GM19395 (cell line): ENCODE results near the gene BANP.
"Not testable (repeated sequence)": the region's sequence is repeated elsewhere in the genome, so short reads cannot be mapped to it uniquely, and the experiment has no call there.

Experiments used
- ATAC-seq: cut with Tn5 transposase; IDR thresholded peaks from one replicate; pipeline ENCODE4 v1.9.1; 2021; ENCODE audit warnings: mild to moderate bottlenecking, moderate library complexity; ENCODE audit not compliant: unreplicated experiment

BANP gene

DNA sequence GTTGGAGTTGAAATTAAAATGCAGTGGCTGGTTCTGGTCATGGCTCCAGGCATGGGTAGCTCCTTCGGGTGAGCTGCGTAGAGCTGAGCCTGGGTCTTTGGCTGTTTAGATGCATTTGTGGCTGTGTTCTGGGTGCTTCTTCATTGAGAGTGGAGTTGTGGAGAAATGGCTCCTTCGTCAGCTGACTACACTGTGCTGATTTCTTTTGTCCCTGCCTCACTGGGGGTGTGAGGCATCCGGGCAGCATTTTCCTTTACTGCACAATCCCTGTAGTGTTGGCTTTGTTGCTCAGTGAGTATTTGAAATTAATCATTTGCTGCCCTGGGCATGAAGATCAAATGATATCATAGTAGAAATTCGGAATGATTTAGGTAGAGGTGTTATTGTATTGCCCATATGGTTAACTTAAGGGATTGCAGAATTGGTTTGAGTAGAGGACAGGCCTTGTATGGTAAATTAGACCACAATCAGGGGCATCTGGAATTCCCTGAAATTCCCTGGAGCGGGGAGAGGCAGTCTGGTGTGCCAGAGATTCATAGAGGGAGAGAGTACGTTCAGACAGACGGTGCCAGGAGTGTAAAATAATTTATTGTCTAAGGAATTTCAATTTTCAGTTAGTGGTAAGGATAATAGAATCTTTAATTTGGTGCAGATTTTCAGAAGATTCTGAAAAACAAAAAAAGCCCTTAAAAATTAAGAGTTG is 92.1 kb downstream of the BANP start:
- ATAC-seq: not testable (repeated sequence)

DNA sequence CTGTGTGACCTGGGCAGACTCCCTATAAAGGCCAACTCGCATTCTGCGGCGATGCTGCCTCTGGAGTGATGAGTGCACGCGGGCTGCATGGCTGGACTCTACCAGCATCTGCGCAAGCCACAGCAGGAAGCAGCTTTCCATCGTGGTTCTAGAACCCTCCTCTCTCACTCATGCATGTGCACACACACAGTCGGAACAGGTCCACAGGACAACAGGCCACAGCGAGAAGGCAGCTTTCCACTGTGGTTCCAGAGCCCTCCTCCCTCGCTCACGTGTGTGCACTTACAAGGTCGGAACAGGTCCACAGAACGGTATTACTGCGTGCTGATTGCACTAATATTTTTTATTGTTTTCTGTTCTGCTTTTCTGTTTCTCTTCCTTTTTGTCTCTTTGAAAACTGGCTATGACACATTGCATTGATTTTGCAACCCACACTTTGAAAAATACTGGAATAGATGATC is 92.9 kb downstream of the BANP start:
- ATAC-seq: peak; percentile 73

DNA sequence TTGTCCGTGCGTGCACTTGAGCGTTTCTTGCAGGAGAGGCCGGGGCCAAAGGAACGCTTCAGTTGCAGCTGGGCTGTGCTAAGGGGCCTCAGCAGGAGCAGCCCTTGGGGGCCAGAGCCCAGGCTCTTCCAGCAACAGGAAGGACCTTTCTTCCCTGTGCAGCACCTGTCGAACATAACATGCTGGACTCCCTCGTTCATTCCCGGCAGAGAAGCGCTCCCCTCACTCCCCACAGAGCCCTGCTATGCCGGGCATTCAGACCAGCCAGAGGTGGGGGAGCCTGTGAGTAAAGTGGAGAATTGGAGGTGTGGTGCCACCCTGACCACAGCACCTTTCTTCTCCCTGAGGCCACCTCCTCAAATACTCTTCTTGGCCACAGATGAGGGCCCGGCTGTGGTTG is 94.1 kb downstream of the BANP start:
- ATAC-seq: not testable (repeated sequence)

DNA sequence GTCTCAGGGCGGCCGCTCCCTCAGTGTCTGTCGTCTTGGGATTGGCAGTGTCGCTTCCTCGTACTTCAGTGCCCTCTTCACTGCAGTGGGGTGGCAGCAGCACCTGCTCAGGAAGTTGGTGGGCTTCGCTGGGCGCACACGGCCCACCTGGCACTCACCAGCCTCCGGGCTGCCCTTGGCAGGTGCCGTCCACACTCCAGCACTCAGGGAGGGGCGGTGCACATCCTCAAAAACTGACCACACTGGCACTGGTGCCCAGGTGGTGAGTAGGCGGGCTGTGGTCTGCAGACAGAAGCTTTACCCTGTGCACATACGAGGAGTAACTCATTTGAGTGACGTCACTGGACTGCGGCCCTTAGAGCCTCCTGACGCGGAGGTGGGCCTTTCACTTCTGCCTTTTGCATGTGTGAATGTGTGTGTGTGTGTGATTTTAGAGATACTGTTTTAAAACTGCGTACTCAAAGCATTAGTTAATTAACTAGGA is 94.6 kb downstream of the BANP start:
- peak; percentile 75 for ATAC-seq

DNA sequence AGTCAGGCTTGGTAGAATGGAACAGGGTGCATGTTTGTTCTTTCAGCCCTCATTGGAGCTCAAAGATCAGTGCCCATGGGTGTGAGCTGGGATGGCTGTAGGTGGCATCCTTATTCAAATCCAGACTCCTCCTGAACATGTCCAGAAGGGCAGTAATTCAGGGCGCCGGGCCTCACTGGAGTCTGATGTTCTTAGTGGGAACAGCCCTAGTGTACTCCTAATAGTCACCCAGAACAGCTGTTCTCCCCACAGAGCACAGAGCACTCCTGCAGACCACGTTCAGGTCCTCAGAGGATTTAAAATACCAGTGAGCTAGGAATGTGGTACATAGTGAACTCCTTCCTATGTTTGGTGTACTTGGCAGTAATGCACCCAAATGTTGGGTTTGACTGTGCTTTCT is 96.2 kb downstream of the BANP start:
- no peak for ATAC-seq

DNA sequence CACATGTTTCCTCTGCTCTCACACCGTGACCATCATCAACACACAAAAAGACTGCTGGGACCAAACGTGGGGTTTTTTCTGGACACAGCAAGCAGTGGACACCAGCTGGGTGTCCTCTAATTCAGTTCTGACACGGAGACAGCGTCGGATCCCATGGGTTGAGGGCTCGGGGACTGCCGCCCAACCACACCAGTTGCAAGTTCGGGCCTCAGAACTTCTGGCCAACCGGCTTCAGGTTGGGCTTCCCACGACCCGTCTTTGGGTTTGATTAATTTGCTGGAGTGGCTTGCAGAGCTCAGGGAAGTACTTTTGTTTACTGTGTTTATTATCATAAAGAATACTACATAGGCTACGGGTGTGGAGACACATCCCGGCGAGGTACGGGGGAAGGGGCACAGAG is 97.8 kb downstream of the BANP start:
- ATAC-seq: no peak

DNA sequence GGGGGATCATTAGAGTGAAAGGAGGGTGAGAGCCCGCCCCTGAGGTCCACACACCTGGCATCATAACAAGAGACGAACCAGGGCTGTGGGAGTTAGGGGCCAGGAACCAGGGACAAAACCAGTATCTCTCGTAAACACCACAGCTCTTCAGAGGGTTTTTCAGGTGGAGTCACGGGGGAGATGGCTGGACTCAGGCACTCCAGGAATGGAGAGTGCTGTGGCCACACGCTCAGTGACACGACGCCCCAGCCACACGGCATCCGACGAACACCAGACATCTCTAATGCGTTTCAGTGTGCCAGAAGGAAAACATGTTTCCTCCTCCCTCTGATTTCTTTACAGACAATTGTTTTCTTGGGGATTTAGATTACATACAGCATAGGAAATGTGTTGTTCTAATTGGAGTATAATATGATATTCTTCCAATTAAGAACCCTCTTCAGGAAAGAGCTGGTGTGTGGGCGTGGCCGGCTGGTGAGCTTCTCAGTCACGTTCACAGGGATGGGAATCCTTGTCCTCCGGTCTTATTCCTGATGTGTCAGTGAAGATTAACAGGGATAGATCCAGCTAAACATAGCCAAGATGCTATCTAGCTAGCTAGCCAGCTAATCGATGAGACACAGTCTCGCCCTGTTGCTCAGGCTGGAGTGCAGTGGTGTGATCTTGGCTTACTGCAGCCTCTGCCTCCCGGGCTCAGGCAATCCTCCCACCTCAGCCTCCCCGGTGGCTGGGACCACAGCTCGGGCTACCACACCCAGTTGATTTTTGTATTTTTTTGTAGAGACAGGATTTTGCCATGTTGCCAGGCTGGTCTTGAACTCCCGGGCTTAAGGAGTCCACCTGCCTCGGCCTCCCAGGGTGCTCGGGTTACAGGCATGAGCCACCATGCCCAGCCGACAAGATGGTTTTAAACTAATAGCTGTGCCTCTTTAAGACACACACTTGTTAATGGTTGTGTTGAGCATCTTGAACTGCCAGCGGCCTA is 98.6 kb downstream of the BANP start:
- no peak for ATAC-seq

DNA sequence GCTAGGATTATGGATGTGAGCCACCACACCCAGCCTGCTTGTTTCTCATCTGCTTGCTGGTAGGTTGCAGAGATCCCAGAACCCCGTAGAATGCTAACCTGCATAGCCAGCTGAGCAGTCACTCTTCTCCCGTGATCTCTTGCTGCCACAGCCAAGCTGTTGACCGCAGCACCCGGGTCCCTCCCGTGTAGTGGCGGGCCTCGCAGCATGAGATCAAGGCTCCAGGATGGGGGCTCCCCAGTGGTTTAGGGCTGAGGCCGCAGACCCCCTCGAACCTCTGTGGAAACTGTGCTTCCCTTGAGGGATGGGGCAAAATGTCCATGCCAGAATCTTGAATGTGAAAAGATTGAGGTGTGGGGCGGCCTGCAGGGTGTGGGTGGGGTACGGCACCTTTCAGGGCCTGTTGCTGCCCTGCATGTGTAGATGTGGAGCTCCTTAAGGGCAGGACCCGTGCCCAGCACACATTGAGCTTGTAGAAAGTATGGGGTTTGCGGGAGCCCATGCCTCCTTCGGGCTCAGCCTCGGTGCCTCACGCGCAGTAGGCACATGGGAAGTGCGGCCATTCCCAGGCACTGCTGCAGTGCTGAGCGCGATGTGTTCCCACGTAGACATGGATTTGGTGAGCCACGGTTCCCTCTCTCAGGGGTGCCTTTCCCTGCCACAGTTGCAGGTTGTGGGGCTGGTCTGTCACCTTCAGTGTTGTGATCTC is 99.9 kb downstream of the BANP start:
- no peak for ATAC-seq

DNA sequence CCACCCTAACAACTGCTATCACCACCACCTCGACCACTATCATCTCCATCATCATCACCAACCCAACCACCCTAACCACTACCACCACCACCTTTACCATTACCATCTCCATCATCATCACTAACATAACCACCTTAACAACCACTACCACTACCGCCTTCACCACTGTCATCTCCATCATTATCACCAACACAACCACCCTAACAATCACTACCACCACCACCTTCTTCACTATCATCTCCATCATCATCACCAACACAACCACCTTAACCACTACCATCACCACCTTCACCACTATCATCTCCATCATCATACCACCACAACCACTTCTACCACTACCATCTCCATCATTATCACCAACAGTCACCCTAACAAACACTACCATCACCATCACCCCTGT is 101.4 kb downstream of the BANP start:
- ATAC-seq: no peak

DNA sequence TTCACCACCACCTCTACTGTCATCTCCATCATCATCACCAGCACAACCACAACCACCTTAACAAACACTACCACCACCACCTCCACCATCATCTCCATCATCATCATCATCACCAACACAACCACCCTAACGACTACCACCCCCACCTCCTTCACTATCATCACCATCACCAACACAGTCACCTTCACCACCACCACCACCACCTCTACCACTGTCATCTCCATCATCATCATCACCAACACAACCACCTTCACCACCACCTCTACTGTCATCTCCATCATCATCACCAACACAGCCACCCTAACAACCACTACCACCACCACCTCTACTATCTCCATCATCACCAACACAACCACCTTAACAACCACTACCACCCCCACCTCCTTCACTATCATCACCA is 102.2 kb downstream of the BANP start:
- not testable (repeated sequence) for ATAC-seq

DNA sequence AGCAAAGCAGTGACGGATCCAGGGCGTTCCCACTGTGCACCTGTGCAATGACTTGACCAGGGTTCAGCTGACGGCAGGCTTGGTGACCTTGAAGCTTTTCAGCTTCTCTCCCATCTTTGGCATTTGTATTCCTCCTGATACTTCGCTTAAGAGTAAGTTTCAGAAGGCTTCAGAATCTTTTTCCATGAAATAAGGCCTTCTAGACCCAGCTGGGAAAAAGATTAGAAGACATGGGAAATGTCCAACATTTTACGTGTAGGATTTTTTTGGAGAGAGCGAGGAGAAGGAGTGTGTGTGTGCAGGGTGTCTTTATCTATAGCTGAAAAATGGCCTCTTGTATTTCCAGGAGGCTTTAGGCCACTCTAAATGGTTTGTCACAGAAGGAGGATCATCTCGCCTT is 104.1 kb downstream of the BANP start:
- ATAC-seq: no peak

DNA sequence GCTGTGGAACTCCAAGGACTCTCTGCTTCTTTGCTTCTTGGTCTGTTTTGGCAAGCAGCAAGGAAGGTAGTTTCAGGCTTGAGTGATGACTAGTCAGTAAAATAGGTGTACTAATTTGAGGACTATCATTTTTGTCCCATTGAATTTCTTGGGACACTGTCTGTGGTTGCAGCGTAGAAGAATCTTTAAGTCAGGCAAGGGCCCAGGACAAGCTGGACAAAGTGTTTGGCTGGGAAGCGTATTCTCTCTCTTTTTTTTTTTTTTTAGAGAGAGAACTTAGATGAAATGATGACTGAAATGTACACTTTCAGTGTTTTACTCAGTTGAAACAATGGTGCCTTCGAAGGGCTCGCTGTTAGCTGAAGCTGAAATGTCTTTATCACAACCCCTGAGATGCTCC is 105.0 kb downstream of the BANP start:
- no peak for ATAC-seq

DNA sequence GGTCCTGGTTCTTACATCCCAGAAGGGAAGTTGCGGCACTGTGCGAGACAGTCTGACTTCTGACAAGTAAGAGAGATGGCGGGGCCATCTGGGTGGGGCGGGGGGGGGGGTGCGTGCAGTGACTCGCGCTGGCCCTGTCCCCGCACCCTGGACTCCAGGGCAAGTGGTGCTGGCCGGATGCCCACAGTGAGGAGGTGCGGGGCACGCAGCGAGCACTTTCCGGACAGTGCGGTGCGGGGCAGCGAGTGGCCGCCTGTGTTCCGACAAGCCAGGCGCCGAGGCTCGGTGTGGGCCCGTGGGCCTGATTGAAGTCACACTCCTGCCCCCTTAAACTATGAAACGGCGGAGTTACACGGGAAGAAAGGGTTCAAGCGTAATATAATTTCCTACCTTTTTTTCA is 106.4 kb downstream of the BANP start:
- no peak for ATAC-seq

DNA sequence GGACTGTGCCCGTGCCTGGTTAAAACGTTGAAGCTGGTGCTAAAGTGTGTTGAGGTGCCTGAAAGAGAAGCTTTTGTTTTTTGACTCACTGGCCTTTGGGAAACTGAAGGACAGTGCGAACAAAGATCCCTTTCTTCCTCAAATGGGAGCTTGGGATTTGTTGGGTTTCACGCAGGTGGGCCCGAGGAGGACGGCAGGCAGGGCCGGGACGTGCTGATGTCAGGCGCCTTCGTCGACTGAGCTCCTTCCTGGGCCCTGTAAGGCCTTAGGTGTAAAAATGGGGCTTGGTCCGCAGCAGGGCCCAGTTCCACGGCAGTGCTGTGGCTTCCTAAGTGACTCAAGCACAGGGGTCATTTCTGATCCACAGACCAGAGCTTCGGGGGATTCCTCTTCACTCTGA is 106.9 kb downstream of the BANP start:
- ATAC-seq: no peak

DNA sequence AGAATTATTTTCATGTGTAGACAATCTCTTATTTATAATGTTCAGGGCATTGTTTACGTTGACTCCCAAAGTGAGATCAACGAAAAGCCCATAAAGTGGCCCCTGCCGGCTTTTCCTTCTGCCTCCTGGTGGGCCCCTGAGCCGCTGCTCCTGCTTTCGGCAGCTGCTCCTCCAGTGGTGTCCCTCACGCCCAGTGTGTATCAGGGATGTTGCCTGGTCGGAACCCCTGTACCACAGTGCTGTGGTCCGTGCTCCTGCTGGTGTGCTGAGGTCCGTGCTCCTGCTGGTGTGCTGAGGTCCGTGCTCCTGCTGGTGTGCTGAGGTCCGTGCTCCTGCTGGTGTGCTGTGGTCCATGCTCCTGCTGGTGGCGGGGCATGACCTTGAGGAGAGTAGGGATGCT is 107.6 kb downstream of the BANP start:
- no peak for ATAC-seq

DNA sequence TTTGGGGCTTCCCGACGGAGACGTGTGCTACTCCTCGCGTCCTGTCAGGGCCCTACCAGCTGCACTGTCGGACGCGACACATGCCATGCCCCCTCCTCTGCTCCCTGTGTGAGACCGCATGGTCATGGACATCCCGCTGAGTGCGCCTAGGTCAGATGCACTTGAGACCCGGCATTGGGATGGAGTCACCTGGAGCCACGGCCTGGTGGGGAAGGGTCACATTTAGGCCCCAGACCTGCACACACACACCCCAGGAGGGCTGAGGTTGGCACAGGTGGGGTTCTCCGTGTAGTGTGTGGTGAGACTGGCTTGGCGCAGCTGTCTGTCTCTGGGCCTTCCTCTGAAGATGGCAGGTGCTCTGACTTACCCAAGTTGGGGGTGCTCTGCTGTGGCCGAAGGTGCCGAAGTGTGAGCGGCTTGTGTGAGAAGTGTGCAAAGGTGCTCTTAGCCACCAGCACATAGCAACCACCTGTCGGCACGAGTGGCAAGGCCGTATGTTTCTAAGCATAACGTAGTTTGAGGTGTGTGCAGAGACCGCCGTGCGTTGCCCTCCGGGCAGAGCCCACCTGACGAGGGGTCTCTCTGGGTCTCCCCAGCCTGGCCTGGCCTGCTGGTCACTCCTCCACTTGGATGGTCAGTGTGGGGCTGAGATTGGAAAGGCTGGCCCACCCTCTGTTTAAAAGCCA is 108.6 kb downstream of the BANP start:
- no peak for ATAC-seq

DNA sequence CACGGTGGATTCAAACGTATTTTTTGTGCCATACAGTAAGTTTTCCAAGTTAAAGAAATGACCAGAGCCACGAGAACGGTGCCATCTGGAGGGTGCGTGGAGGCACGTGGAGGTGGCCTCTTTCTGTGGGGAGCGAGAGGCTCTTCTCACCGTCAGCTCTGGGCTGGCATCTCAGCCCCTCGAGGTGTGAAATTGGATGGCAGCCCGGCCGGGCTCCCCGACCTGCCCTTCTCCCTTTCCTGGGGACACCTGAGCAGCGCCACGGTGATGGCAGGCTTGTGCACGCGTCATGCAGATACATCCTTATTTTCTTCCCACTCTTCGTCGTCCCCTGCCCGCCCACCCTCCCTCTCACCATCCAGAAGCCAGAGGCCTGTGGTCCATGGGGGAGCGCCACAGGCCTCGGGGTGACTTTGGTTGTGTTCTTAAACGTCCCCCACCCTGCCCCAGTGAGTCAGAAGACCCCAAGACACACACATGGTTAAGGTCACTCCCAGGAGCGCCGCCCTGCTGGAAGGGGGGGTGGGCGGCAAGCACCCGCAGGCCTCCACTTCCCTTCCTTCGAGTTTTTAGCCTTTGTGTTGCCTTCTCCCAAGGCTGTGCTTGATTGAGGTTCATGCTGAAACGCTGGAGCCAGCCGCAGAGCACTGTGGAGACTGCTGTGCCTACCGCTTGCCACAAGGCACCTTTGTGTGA is 109.4 kb downstream of the BANP start:
- no peak for ATAC-seq

DNA sequence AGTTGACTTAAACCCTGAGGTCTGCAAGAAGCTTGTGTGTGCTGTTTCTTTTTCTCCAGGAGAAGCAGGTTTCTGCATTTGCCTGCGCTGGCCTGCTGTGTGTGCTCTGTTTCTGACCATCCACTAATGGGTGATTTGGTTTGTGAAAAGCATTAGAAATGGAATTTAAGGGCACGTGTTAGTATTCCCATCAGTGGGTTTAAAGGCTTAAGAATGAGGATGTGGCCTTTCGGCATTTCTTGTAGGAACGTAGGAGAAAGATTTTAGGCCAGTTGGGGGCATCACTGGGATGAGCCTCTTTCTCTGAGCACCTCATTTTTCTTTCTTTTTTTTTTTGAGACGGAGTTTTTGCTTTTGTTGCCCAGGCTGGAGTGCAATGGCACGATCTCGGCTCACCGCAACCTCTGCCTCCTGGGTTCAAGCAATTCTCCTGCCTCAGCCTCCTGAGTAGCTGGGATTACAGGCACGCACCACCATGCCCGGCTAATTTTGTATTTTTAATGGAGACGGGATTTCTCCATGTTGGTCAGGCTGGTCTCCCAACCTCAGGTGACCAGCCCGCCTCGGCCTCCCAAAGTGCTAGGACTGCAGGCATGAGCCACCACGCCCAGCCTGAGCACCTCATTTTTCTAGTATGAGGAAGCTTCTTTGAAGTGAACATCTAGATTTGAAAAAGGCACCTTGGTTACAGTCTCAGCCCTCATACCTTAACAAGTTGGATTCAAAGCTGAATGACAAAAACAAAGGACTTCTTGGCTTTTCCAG is 110.3 kb downstream of the BANP start:
- no peak for ATAC-seq
